Rectal smooth muscle tissue (tissue), 1 donor: ENCODE results near the gene CCER1.
"Not testable (repeated sequence)": the region's sequence is repeated elsewhere in the genome, so short reads cannot be mapped to it uniquely, and the experiment has no call there.

ENCODE experiments used
- H3K27ac ChIP-seq: one replicate; pipeline ENCODE4 v1.7.0; 2013; ENCODE audit warnings: low read depth, low read length, inconsistent platforms
- H3K27me3 ChIP-seq: one replicate; pipeline ENCODE4 v1.7.0; 2013; ENCODE audit warnings: low read length; ENCODE audit not compliant: control insufficient read depth, insufficient read depth
- H3K36me3 ChIP-seq: one replicate; pipeline ENCODE4 v1.7.0; 2013; ENCODE audit warnings: low read length; ENCODE audit not compliant: control insufficient read depth, insufficient read depth
- H3K4me1 ChIP-seq: one replicate; pipeline ENCODE4 v1.7.0; 2013; ENCODE audit warnings: low read length; ENCODE audit not compliant: control insufficient read depth, insufficient read depth
- H3K4me3 ChIP-seq: one replicate; pipeline ENCODE4 v1.7.0; 2013; ENCODE audit warnings: low read length
- H3K9ac ChIP-seq: one replicate; pipeline ENCODE4 v1.7.0; 2013; ENCODE audit warnings: low read length

The CCER1 gene

GRCh38 chr12:90954921-90955320 lies at the start of gene CCER1:
TSS of gene CCER1 (minus strand) at chr12:90955176. CDS start at chr12:90954742, 434 bp downstream.
- Histone ChIP-seq H3K9ac (no peak within 1 kb of the TSS), H3K36me3 (no peaks in the 10 kb centered on the region), H3K27ac (no peak within 1 kb of the TSS), H3K4me3 (no peak within 1 kb of the TSS), H3K27me3 (no peaks in the 10 kb centered on the region), H3K4me1 (no peaks in the 10 kb centered on the region)

GRCh38 chr12:91003737-91004136 lies 48.8 kb upstream of the CCER1 start:
- H3K27me3 ChIP-seq, result no peaks in the 10 kb centered on the region
- no peaks in the 10 kb centered on the region for H3K4me1 ChIP-seq
- no peaks in the 10 kb centered on the region for H3K36me3 ChIP-seq
- no peak overlapping the region for H3K9ac ChIP-seq
- H3K4me3 ChIP-seq, result no peak overlapping the region
- no peak overlapping the region for H3K27ac ChIP-seq

GRCh38 chr12:91001306-91001705 lies 46.3 kb upstream of the CCER1 start:
- no peaks in the 10 kb centered on the region for H3K4me1 ChIP-seq
- no peak overlapping the region for H3K27ac ChIP-seq
- H3K9ac ChIP-seq, result no peak overlapping the region
- H3K4me3 ChIP-seq, result no peak overlapping the region
- no peaks in the 10 kb centered on the region for H3K36me3 ChIP-seq
- no peaks in the 10 kb centered on the region for H3K27me3 ChIP-seq

GRCh38 chr12:90999966-91000365 lies 45.0 kb upstream of the CCER1 start:
- Histone ChIP-seq H3K27me3 (no peaks in the 10 kb centered on the region), H3K4me3 (no peak overlapping the region), H3K36me3 (no peaks in the 10 kb centered on the region), H3K9ac (no peak overlapping the region), H3K27ac (no peak overlapping the region), H3K4me1 (no peaks in the 10 kb centered on the region)

- no peaks in the 10 kb centered on the region for H3K4me1 ChIP-seq
- H3K27me3 ChIP-seq, result no peaks in the 10 kb centered on the region
- no peak overlapping the region for H3K4me3 ChIP-seq
- no peak overlapping the region for H3K27ac ChIP-seq
- no peaks in the 10 kb centered on the region for H3K36me3 ChIP-seq
- no peak overlapping the region for H3K9ac ChIP-seq
These were observed 44.6 kb upstream of the CCER1 start for GRCh38 chr12:90999527-90999926.

GRCh38 chr12:90995010-90995409 lies 40.0 kb upstream of the CCER1 start:
- Histone ChIP-seq H3K36me3 (no peaks in the 10 kb centered on the region), H3K4me3 (no peak overlapping the region), H3K9ac (no peak overlapping the region), H3K27ac (no peak overlapping the region), H3K4me1 (no peaks in the 10 kb centered on the region), H3K27me3 (no peaks in the 10 kb centered on the region)

- H3K4me1 ChIP-seq, result no peaks in the 10 kb centered on the region
- no peaks in the 10 kb centered on the region for H3K27me3 ChIP-seq
- no peak overlapping the region for H3K4me3 ChIP-seq
- no peak overlapping the region for H3K9ac ChIP-seq
- H3K27ac ChIP-seq, result no peak overlapping the region
- no peaks in the 10 kb centered on the region for H3K36me3 ChIP-seq
These were observed 37.0 kb upstream of the CCER1 start for GRCh38 chr12:90991952-90992465.

- H3K36me3 ChIP-seq, result no peaks in the 10 kb centered on the region
- H3K4me1 ChIP-seq, result no peaks in the 10 kb centered on the region
- H3K9ac ChIP-seq, result no peak overlapping the region
- H3K27ac ChIP-seq, result no peak overlapping the region
- no peaks in the 10 kb centered on the region for H3K27me3 ChIP-seq
- no peak overlapping the region for H3K4me3 ChIP-seq
These were observed 35.6 kb upstream of the CCER1 start for GRCh38 chr12:90990611-90991010.

- no peak overlapping the region for H3K9ac ChIP-seq
- no peaks in the 10 kb centered on the region for H3K27me3 ChIP-seq
- H3K36me3 ChIP-seq, result no peaks in the 10 kb centered on the region
- no peak overlapping the region for H3K27ac ChIP-seq
- H3K4me1 ChIP-seq, result no peaks in the 10 kb centered on the region
- no peak overlapping the region for H3K4me3 ChIP-seq
These were observed 34.7 kb upstream of the CCER1 start for GRCh38 chr12:90989686-90990111.

GRCh38 chr12:90987520-90987919 lies 32.5 kb upstream of the CCER1 start:
- Histone ChIP-seq H3K36me3 (no peaks in the 10 kb centered on the region), H3K27ac (no peak overlapping the region), H3K27me3 (no peaks in the 10 kb centered on the region), H3K9ac (no peak overlapping the region), H3K4me1 (no peaks in the 10 kb centered on the region), H3K4me3 (no peak overlapping the region)

- H3K27me3 ChIP-seq, result no peaks in the 10 kb centered on the region
- no peaks in the 10 kb centered on the region for H3K4me1 ChIP-seq
- H3K36me3 ChIP-seq, result no peaks in the 10 kb centered on the region
- no peak overlapping the region for H3K4me3 ChIP-seq
- H3K27ac ChIP-seq, result no peak overlapping the region
- H3K9ac ChIP-seq, result no peak overlapping the region
These were observed 32.1 kb upstream of the CCER1 start for GRCh38 chr12:90987101-90987500.

- not testable (repeated sequence) for H3K36me3 ChIP-seq, H3K27me3 ChIP-seq, H3K9ac ChIP-seq, H3K4me3 ChIP-seq, H3K27ac ChIP-seq, H3K4me1 ChIP-seq
These were observed 30.4 kb upstream of the CCER1 start for GRCh38 chr12:90985331-90985730.

- H3K4me1 ChIP-seq, result no peaks in the 10 kb centered on the region
- no peaks in the 10 kb centered on the region for H3K36me3 ChIP-seq
- no peak overlapping the region for H3K4me3 ChIP-seq
- no peak overlapping the region for H3K27ac ChIP-seq
- H3K27me3 ChIP-seq, result no peaks in the 10 kb centered on the region
- H3K9ac ChIP-seq, result no peak overlapping the region
These were observed 29.1 kb upstream of the CCER1 start for GRCh38 chr12:90984114-90984513.
